ENCODE results near the gene ZNHIT1. TPM values are rescaled to one million over a fixed set of nuclear protein-coding genes. Genes with fewer than 3 reads are reported as not detected.

ZNHIT1 gene
- total RNA-seq, 1 donor from 2014 or later, result 53.3 TPM

DNA sequence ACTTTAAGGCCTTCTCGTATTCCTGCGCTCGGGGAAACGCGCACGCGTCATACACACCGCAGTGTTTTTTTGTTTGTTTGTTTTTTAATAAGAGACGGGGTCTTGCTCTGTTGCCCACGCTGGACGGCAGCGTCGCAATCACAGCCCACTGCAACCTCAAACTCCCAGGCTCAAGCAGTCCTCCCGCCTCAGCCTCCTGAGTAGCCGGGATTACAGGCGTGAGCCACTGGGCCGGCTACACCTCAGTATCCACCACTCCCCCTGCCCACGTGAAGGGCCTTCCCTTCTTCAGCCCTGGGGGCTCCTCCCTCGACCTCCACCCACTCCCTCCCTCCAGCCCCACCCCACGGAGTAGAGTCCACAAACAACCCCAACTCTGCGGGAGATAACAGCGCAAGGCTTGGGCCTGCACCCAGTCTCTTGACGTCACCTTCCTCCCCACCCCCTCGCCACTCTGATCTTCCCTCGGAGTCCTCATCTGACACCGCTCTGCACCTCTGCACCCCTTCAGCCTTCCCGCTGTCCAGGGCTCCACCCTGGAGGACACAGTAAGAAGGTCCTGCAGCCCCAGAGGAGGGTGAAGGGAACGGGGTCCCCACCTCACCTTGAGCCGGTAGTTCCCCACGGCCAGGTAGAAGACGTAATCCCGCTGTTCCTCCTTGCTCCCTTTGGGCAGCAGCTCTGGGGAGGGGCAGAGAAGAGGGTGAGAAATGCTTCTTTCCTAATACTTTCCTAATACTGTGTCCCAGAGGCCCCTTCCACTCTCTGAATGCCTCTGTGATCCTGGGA is 22.5 kb downstream of the ZNHIT1 start:
- Mint-ChIP-seq H3K4me3 (peak overlapping the region; percentile 47), H3K27me3 (ENCODE audit: low read depth) (no peaks in the 10 kb centered on the region), H3K4me1 (peaks cover 14% of the 10 kb centered on the region), H3K27ac (ENCODE audit: unreplicated experiment) (no peak overlapping the region), H3K9me3 (no peaks in the 10 kb centered on the region), H3K36me3 (ENCODE audit: low read depth) (no peaks in the 10 kb centered on the region)
- no peak for DNase-seq (ENCODE audit: low read depth, low spot score)
- TF ChIP-seq, protein P1, sequence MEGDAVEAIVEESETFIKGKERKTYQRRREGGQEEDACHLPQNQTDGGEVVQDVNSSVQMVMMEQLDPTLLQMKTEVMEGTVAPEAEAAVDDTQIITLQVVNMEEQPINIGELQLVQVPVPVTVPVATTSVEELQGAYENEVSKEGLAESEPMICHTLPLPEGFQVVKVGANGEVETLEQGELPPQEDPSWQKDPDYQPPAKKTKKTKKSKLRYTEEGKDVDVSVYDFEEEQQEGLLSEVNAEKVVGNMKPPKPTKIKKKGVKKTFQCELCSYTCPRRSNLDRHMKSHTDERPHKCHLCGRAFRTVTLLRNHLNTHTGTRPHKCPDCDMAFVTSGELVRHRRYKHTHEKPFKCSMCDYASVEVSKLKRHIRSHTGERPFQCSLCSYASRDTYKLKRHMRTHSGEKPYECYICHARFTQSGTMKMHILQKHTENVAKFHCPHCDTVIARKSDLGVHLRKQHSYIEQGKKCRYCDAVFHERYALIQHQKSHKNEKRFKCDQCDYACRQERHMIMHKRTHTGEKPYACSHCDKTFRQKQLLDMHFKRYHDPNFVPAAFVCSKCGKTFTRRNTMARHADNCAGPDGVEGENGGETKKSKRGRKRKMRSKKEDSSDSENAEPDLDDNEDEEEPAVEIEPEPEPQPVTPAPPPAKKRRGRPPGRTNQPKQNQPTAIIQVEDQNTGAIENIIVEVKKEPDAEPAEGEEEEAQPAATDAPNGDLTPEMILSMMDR (conservative IDR thresholded peaks at IDR 0.05), result no peak

DNA sequence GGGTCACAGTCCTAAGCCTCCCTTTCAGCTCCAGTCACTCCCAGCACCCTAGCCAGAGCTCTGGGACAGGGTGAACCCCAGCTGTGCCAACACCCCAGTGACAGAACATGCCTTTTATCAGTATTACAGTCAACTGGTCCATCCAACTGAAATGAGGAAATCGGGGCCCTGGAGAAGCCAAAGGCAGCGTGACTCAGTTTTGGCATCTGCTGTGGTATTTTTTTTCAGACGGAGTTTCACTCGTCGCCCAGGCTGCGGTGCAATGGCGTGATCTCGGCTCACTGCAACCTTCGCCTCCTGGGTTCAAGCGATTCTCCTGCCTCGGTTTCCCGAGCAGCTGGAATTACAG is 23.0 kb downstream of the ZNHIT1 start:
- Mint-ChIP-seq H3K4me1 (peaks cover 17% of the 10 kb centered on the region), H3K36me3 (ENCODE audit: low read depth) (no peaks in the 10 kb centered on the region), H3K4me3 (no peak overlapping the region), H3K27me3 (ENCODE audit: low read depth) (no peaks in the 10 kb centered on the region), H3K9me3 (no peaks in the 10 kb centered on the region), H3K27ac (ENCODE audit: unreplicated experiment) (no peak overlapping the region)
- TF ChIP-seq, protein P1 (conservative IDR thresholded peaks at IDR 0.05), result no peak
- no peak for DNase-seq (ENCODE audit: low read depth, low spot score)

DNA sequence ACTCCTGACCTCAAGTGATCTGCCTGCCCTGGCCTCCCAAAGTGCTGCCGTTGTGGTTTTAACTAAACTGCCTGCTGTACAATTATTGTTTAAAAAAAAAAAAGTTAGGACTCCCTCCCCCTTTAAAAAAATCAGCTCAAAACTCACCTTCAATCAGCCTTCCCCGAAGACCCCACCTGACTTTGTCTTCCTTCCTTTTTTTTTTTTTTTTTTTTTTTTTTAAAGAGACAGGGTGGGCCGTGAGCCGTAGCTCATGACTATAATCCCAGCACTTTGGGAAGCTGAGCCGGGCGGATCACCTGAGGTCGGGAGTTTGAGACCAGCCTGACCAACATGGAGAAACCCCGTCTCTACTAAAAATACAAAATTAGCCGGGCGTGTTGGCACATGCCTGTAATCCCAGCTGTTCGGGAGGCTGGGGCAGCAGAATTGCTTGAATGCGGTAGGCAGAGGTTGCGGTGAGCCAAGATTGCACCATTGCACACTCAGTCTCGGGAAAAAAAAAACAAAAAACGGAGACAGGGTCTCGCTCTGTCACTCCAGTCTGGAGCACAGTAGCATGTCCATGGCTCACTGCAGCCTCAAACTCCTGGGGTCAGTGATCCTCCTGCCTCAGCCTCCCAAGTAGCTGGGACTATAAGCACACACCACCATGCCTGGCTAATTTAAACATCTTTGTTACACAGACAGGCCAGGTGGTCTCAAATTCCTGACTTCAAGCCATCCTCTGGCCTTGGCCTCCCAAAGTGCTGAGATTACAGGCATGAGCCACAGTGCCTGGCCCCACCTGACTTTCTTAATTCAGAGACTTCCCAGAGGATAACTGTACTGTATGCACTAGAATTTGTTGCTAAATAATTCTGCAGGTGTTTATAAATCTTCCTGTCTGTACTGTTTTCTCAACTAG is 23.7 kb downstream of the ZNHIT1 start:
- no peak for DNase-seq (ENCODE audit: low read depth, low spot score)
- H3K36me3 Mint-ChIP-seq (ENCODE audit: low read depth), result no peaks in the 10 kb centered on the region
- H3K9me3 Mint-ChIP-seq, result no peaks in the 10 kb centered on the region
- H3K4me3 Mint-ChIP-seq, result peak overlapping the region; percentile 38
- TF ChIP-seq, protein P1 (conservative IDR thresholded peaks at IDR 0.05), result no peak
- peaks cover 17% of the 10 kb centered on the region for H3K4me1 Mint-ChIP-seq
- H3K27me3 Mint-ChIP-seq (ENCODE audit: low read depth), result no peaks in the 10 kb centered on the region
- H3K27ac Mint-ChIP-seq (ENCODE audit: unreplicated experiment), result no peak overlapping the region

DNA sequence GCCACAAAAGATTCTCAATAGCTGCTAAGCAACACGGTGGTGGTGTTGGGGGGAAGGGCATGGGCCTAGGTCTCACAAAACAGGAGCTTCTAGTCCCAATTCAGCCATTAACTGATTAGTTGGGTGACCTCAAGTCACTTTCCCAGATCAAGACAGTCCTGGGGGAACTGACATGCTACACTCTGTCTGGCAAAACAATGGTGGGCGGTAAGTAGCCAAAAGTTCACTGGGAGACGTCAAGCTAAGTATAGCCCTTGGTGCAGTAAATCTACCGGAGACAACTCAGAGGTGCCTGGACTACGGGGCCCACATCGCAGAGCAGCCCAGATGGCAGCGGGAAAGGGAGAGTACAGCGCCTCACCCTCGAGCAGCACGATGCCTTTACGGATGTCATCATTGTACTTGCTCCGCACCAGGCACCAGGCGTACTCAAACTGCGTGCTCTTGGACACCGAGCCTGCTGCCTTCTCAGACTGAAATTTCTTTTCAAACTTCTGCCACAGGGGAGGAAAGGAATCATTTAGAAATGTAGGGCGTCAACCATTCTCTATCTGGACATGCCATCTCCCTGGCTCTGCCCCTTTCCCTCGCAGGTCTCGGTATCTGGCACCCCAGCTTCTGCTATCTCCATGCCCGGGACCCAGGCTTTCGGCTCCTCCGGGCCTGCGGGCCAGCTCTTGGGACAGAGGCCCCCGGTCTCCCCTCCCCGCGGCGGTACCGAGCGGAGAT is 25.8 kb downstream of the ZNHIT1 start:
- no peak for DNase-seq (ENCODE audit: low read depth, low spot score)
- Mint-ChIP-seq H3K9me3 (no peaks in the 10 kb centered on the region), H3K4me1 (peaks cover 17% of the 10 kb centered on the region), H3K27me3 (ENCODE audit: low read depth) (no peaks in the 10 kb centered on the region), H3K27ac (ENCODE audit: unreplicated experiment) (peak overlapping the region; percentile 57), H3K36me3 (ENCODE audit: low read depth) (peaks cover 4% of the 10 kb centered on the region), H3K4me3 (peak overlapping the region; percentile 95)
- TF ChIP-seq, protein P1 (conservative IDR thresholded peaks at IDR 0.05), result no peak

DNA sequence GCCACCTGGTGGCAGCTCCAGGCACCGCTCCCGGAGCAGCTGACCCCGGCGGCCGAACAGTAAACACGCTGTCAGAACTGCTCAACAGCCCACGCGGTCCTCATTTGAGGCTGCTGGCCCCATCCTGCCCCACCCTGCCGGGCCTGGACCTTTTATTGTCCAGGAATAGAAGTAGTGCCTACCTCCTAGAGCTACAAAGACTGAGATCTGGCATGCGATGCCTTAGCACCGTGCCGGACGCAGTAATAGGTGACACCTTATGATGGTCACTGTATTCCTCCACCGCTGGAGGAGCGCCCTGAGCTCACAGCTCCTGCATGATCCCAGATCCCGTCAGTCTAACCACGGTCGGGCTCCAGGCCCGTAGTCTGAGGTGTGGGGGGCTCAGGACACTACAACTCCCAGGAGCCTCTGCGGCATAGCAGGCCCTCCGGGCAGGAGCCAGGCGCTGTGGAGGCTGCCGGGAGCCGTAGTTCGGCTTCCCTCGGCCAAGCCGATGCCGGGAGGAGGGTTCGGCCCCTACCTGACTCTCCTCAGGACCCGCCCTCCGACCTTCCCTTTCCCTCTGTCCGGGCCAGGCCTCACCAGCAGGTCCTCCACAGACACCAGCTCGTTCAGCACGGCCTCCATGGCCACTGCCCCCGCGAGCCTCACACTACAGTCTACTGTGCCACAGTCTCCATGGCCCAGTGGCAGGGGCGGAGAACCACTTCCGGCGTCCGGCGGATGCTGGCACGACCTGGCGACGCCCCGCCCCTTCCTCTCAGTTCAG is 26.6 kb downstream of the ZNHIT1 start, which contains the start of gene FIS1:
TSS of gene FIS1 (minus strand) at position 707 of the 772 bp plus-strand sequence. CDS start at position 630, 77 bp downstream.
- Mint-ChIP-seq H3K4me3 (peak within 1 kb of the TSS; percentile 95), H3K4me1 (peaks cover 17% of the 10 kb centered on the region), H3K27me3 (ENCODE audit: low read depth) (no peaks in the 10 kb centered on the region)

More for the DNA sequence above, 26.6 kb downstream of the ZNHIT1 start, which contains the start of gene FIS1:
- DNase-seq (ENCODE audit: low read depth, low spot score), result peak; percentile 89
- Mint-ChIP-seq H3K27ac (ENCODE audit: unreplicated experiment) (peak within 1 kb of the TSS; percentile 93), H3K9me3 (no peaks in the 10 kb centered on the region), H3K36me3 (ENCODE audit: low read depth) (peaks cover 4% of the 10 kb centered on the region)
- TF ChIP-seq, protein P1 (conservative IDR thresholded peaks at IDR 0.05), result peak; percentile 93
